Left ventricle myocardium inferior (tissue), 1 donor: ENCODE measurements around the gene EFHC1. TPM values are rescaled to one million over a fixed set of nuclear protein-coding genes. Genes with fewer than 3 reads are reported as not detected.

ENCODE experiments used
- DNase-seq: peaks from one replicate; pipeline ENCODE4 v3.0.0-alpha.2; 2020
- H3K27ac ChIP-seq: fragments of 200-600 bp; replicated peaks from 2 replicates; pipeline ENCODE4 v1.8.0; 2021
- H3K27me3 ChIP-seq: fragments of 200-600 bp; 2 replicates; pipeline ENCODE4 v1.8.0; 2021; ENCODE audit warnings: low read depth
- H3K36me3 ChIP-seq: fragments of 200-600 bp; 2 replicates; pipeline ENCODE4 v1.8.0; 2021
- H3K4me1 ChIP-seq: fragments of 200-600 bp; 2 replicates; pipeline ENCODE4 v1.8.0; 2021
- H3K4me3 ChIP-seq: fragments of 200-600 bp; 2 replicates; pipeline ENCODE4 v1.8.0; 2021; ENCODE audit warnings: mild to moderate bottlenecking, moderate library complexity
- H3K9me3 ChIP-seq: fragments of 200-600 bp; replicated peaks from 2 replicates; pipeline ENCODE4 v1.8.0; 2021
- CTCF ChIP-seq: fragments of 200-600 bp; IDR thresholded peaks from 2 replicates; pipeline ENCODE4 v1.8.0; 2021; ENCODE audit warnings: antibody characterized with exemption, mild to moderate bottlenecking, borderline replicate concordance
- intact Hi-C: fragments of 100-400 bp; cut with micrococcal nuclease; formaldehyde crosslinking; loops from one replicate; pipeline ENCODE4 v1.11.0; 2022
- total RNA-seq: library from RNA; stranded (reverse); fragmentation: NEBNext Ultra II Directional; extraction: Animal tissue kit (Norgen Biotek cat#: 25700); gene quantifications from one replicate; pipeline ENCODE4 v1.2.1, GENCODE V29; 2021
- donor health status: DM: no; HTN: yes; CAD: no; lungs with severe emphysema.

EFHC1 gene
- total RNA-seq, 1 donor from 2014 or later = 5.7 TPM

- Histone ChIP-seq H3K36me3 (peaks cover 7% of the 10 kb centered on the region), H3K27me3 (no peaks in the 10 kb centered on the region), H3K9me3 (no peaks in the 10 kb centered on the region), H3K4me3 (no peak overlapping the region), H3K27ac (no peak overlapping the region), H3K4me1 (peaks cover 4% of the 10 kb centered on the region)
- intact Hi-C loops = no loop called here
- DNase-seq = no peak
- TF ChIP-seq CTCF = no peak
These were observed 55.2 kb downstream of the EFHC1 start for GRCh38 chr6:52475307-52475706.

- Histone ChIP-seq H3K27ac (no peak overlapping the region), H3K36me3 (peaks cover 13% of the 10 kb centered on the region), H3K4me3 (no peak overlapping the region), H3K9me3 (no peaks in the 10 kb centered on the region), H3K27me3 (no peaks in the 10 kb centered on the region), H3K4me1 (peaks cover 11% of the 10 kb centered on the region)
- no peak for DNase-seq
- no peak for TF ChIP-seq CTCF
- intact Hi-C loops = no loop called here
These were observed 62.9 kb downstream of the EFHC1 start for GRCh38 chr6:52482903-52483670.

- Histone ChIP-seq H3K27me3 (no peaks in the 10 kb centered on the region), H3K4me1 (peaks cover 11% of the 10 kb centered on the region), H3K27ac (no peak overlapping the region), H3K9me3 (no peaks in the 10 kb centered on the region), H3K4me3 (no peak overlapping the region), H3K36me3 (peaks cover 13% of the 10 kb centered on the region)
- intact Hi-C loops = no loop called here
- TF ChIP-seq CTCF = no peak
- no peak for DNase-seq
These were observed 63.5 kb downstream of the EFHC1 start for GRCh38 chr6:52483671-52484003.

GRCh38 chr6:52489881-52490280 is 69.7 kb downstream of the EFHC1 start:
- no peak overlapping the region for H3K4me3 ChIP-seq
- no peaks in the 10 kb centered on the region for H3K27me3 ChIP-seq
- no peak for DNase-seq
- no peak overlapping the region for H3K27ac ChIP-seq
- no peak for TF ChIP-seq CTCF
- peaks cover 9% of the 10 kb centered on the region for H3K36me3 ChIP-seq
- intact Hi-C loops = no loop called here
- H3K9me3 ChIP-seq = no peaks in the 10 kb centered on the region
- H3K4me1 ChIP-seq = peaks cover 4% of the 10 kb centered on the region

- Histone ChIP-seq H3K36me3 (peaks cover 7% of the 10 kb centered on the region), H3K27ac (no peak overlapping the region), H3K27me3 (no peaks in the 10 kb centered on the region), H3K9me3 (no peaks in the 10 kb centered on the region), H3K4me3 (no peak overlapping the region), H3K4me1 (peaks cover 4% of the 10 kb centered on the region)
- no peak for DNase-seq
- no peak for TF ChIP-seq CTCF
- intact Hi-C loops = no loop called here
These were observed 71.3 kb downstream of the EFHC1 start for GRCh38 chr6:52491203-52492069.
